Adipocyte (in vitro differentiated cells): Measurements from ENCODE around the gene ATP2C2.

Source experiments
- DNase-seq: peaks from one replicate; pipeline ENCODE4 v3.0.0-alpha.2; 2015; ENCODE audit warnings: low read depth
- H3K27me3 ChIP-seq: replicated peaks from 2 replicates; pipeline ENCODE4 v1.7.0; 2013; ENCODE audit warnings: mild to moderate bottlenecking, low read length, moderate library complexity; ENCODE audit not compliant: control insufficient read depth, insufficient read depth
- H3K36me3 ChIP-seq: 2 replicates; pipeline ENCODE4 v1.7.0; 2013; ENCODE audit warnings: low read length, mild to moderate bottlenecking, moderate library complexity; ENCODE audit not compliant: control insufficient read depth, insufficient read depth, severe bottlenecking
- H3K4me1 ChIP-seq: 2 replicates; pipeline ENCODE4 v1.7.0; 2013; ENCODE audit warnings: mild to moderate bottlenecking, low read length, moderate library complexity; ENCODE audit not compliant: control insufficient read depth, insufficient read depth
- H3K4me3 ChIP-seq: 2 replicates; pipeline ENCODE4 v1.7.0; 2013; ENCODE audit warnings: mild to moderate bottlenecking, low read length, moderate library complexity
- H3K9ac ChIP-seq: 2 replicates; pipeline ENCODE4 v1.7.0; 2013; ENCODE audit warnings: mild to moderate bottlenecking, low read length, moderate library complexity
- H3K9me3 ChIP-seq: 2 replicates; pipeline ENCODE4 v1.7.0; 2013; ENCODE audit warnings: mild to moderate bottlenecking, low read length, moderate library complexity; ENCODE audit not compliant: control insufficient read depth

Gene ATP2C2

GRCh38 chr16:84425696-84426095 lies 57.4 kb downstream of the ATP2C2 start:
- Histone ChIP-seq H3K9me3 (peaks cover 5% of the 10 kb centered on the region), H3K9ac (no peak overlapping the region), H3K4me1 (no peaks in the 10 kb centered on the region), H3K27me3 (peaks cover 63% of the 10 kb centered on the region), H3K36me3 (no peaks in the 10 kb centered on the region), H3K4me3 (no peak overlapping the region)
- DNase-seq, result no peak

- Histone ChIP-seq H3K4me3 (no peak overlapping the region), H3K27me3 (peaks cover 68% of the 10 kb centered on the region), H3K36me3 (no peaks in the 10 kb centered on the region), H3K9me3 (peaks cover 5% of the 10 kb centered on the region), H3K4me1 (no peaks in the 10 kb centered on the region), H3K9ac (no peak overlapping the region)
- DNase-seq, result no peak
These were observed 58.5 kb downstream of the ATP2C2 start for GRCh38 chr16:84426804-84427203.

GRCh38 chr16:84427553-84427952 lies 59.2 kb downstream of the ATP2C2 start:
- H3K4me1 ChIP-seq, result no peaks in the 10 kb centered on the region
- peaks cover 5% of the 10 kb centered on the region for H3K9me3 ChIP-seq
- no peak for DNase-seq
- no peak overlapping the region for H3K9ac ChIP-seq
- H3K4me3 ChIP-seq, result no peak overlapping the region
- peaks cover 63% of the 10 kb centered on the region for H3K27me3 ChIP-seq
- no peaks in the 10 kb centered on the region for H3K36me3 ChIP-seq

GRCh38 chr16:84430860-84431259 lies 62.5 kb downstream of the ATP2C2 start:
- no peak for DNase-seq
- H3K9me3 ChIP-seq, result no peaks in the 10 kb centered on the region
- H3K4me1 ChIP-seq, result peaks cover 4% of the 10 kb centered on the region
- no peak overlapping the region for H3K9ac ChIP-seq
- H3K36me3 ChIP-seq, result no peaks in the 10 kb centered on the region
- peaks cover 53% of the 10 kb centered on the region for H3K27me3 ChIP-seq
- no peak overlapping the region for H3K4me3 ChIP-seq

GRCh38 chr16:84434800-84435199 lies 66.5 kb downstream of the ATP2C2 start:
- Histone ChIP-seq H3K9ac (no peak overlapping the region), H3K9me3 (no peaks in the 10 kb centered on the region), H3K4me3 (no peak overlapping the region), H3K4me1 (peaks cover 4% of the 10 kb centered on the region), H3K27me3 (peaks cover 40% of the 10 kb centered on the region), H3K36me3 (no peaks in the 10 kb centered on the region)
- DNase-seq, result no peak

- DNase-seq, result no peak
- Histone ChIP-seq H3K9me3 (no peaks in the 10 kb centered on the region), H3K36me3 (no peaks in the 10 kb centered on the region), H3K4me3 (no peak overlapping the region), H3K27me3 (peaks cover 42% of the 10 kb centered on the region), H3K9ac (no peak overlapping the region), H3K4me1 (peaks cover 4% of the 10 kb centered on the region)
These were observed 67.9 kb downstream of the ATP2C2 start for GRCh38 chr16:84436196-84436595.

- H3K9ac ChIP-seq, result no peak overlapping the region
- H3K27me3 ChIP-seq, result peaks cover 41% of the 10 kb centered on the region
- H3K9me3 ChIP-seq, result no peaks in the 10 kb centered on the region
- DNase-seq, result no peak
- peaks cover 4% of the 10 kb centered on the region for H3K4me1 ChIP-seq
- no peaks in the 10 kb centered on the region for H3K36me3 ChIP-seq
- H3K4me3 ChIP-seq, result no peak overlapping the region
These were observed 70.8 kb downstream of the ATP2C2 start for GRCh38 chr16:84438971-84439696.

GRCh38 chr16:84442416-84443145 lies 74.2 kb downstream of the ATP2C2 start:
- Histone ChIP-seq H3K27me3 (peaks cover 44% of the 10 kb centered on the region), H3K9ac (no peak overlapping the region), H3K4me1 (peaks cover 5% of the 10 kb centered on the region), H3K4me3 (no peak overlapping the region), H3K36me3 (no peaks in the 10 kb centered on the region), H3K9me3 (no peaks in the 10 kb centered on the region)
- DNase-seq, result no peak

GRCh38 chr16:84443166-84443802 lies 74.9 kb downstream of the ATP2C2 start:
- H3K9me3 ChIP-seq, result no peaks in the 10 kb centered on the region
- DNase-seq, result no peak
- peaks cover 37% of the 10 kb centered on the region for H3K27me3 ChIP-seq
- H3K4me1 ChIP-seq, result peaks cover 5% of the 10 kb centered on the region
- no peaks in the 10 kb centered on the region for H3K36me3 ChIP-seq
- no peak overlapping the region for H3K9ac ChIP-seq
- no peak overlapping the region for H3K4me3 ChIP-seq

GRCh38 chr16:84444476-84444875 lies 76.1 kb downstream of the ATP2C2 start:
- peaks cover 5% of the 10 kb centered on the region for H3K4me1 ChIP-seq
- no peak for DNase-seq
- no peak overlapping the region for H3K9ac ChIP-seq

GRCh38 chr16:84446084-84446483 lies 77.7 kb downstream of the ATP2C2 start:
- Histone ChIP-seq H3K36me3 (no peaks in the 10 kb centered on the region), H3K9ac (no peak overlapping the region), H3K4me1 (peaks cover 5% of the 10 kb centered on the region), H3K27me3 (peaks cover 18% of the 10 kb centered on the region), H3K9me3 (no peaks in the 10 kb centered on the region), H3K4me3 (no peak overlapping the region)
- peak; percentile 8 for DNase-seq

More at GRCh38 chr16:84444476-84444875, 76.1 kb downstream of the ATP2C2 start:
- no peak overlapping the region for H3K4me3 ChIP-seq
- H3K9me3 ChIP-seq, result no peaks in the 10 kb centered on the region
- H3K27me3 ChIP-seq, result peaks cover 27% of the 10 kb centered on the region
- no peaks in the 10 kb centered on the region for H3K36me3 ChIP-seq
